ENCODE results near the gene MAPKAP1. TPM values are rescaled to one million over a fixed set of nuclear protein-coding genes. Genes with fewer than 3 reads are reported as not detected.

Gene MAPKAP1
- total RNA-seq, 4 donors from 2014 or later, result 57.6 to 70.2 (median 68.7) TPM

DNA sequence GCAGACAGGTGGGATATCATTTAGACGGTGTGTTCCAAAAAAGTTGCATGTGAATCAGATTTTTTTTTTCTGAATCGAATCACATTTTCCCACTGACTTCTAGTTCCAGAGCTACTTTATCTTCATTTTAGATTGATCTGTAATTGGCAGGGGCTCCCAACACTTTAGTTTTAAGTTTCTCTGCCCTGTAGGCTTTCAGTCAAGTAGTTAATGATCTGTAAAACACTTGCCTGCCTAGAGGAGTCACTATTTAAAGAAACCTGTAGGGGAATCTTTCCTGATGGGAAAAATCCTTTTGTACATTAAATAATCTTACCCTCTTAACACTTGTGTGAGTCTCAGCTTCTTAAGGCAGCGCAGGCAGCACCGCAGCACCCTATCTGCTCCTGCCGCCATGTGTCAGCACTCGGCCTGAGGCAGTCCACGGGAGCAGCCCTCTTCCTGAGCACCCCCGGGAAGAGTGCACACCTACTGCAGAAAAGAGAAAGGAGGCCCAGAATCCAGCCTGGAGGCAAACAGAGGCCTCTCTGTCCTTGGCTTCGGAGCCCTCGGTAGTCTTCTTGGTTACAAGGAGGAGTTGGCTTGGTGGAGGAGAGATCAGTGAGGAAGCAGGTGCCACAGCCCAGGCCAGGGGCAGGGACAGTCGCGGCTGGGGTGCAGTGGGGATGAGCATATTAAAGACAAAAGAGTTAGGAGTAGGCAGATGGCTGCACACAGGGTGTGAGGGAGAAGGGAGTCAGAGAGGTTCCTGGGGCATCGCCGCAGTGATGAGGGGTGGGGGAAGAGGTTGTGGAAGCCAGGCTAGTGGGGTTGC, 236.0 kb downstream of the MAPKAP1 start:
- no peak overlapping the region for H3K27ac ChIP-seq
- H3K4me1 ChIP-seq, result peaks cover 10% of the 10 kb centered on the region
- H3K36me3 ChIP-seq, result peaks cover 27% of the 10 kb centered on the region
- no peak for TF ChIP-seq EP300 (IDR thresholded peaks at IDR 0.05)
- TF ChIP-seq POLR2AphosphoS5 (IDR thresholded peaks at IDR 0.05), result no peak
- TF ChIP-seq POLR2A (IDR thresholded peaks at IDR 0.05), result no peak
- no peak for TF ChIP-seq CTCF (IDR thresholded peaks at IDR 0.05)
- H3K4me3 ChIP-seq, result no peak overlapping the region
- H3K9me3 ChIP-seq, result no peaks in the 10 kb centered on the region
- 93% methylated on average over 14 of the region's 14 CpGs for WGBS
- H3K27me3 ChIP-seq, result no peaks in the 10 kb centered on the region
- no peak for DNase-seq (ENCODE audit: low spot score in 2 of 2)

DNA sequence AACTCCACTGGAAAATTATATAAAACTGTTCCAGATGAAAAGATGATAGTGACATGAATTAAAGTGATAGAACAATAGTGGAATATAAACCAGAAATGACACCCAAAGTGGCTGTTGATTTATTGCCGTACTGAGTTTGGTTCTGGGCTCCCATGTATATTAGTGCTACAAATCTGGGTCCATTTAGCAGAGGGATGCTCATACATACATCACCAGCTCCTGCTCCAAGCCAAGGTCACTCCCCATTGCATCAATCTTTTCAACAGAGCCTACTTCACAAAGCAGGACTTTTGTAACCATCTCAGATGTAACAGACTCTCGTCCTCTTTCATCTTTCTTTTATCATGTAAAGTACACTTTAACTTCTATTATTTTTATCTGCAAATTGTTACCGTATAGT, 236.8 kb downstream of the MAPKAP1 start:
- DNase-seq (ENCODE audit: low spot score in 2 of 2), result no peak
- Histone ChIP-seq H3K4me3 (no peak overlapping the region), H3K4me1 (peaks cover 10% of the 10 kb centered on the region), H3K36me3 (peaks cover 24% of the 10 kb centered on the region), H3K9me3 (no peaks in the 10 kb centered on the region), H3K27ac (no peak overlapping the region), H3K27me3 (no peaks in the 10 kb centered on the region)
- TF ChIP-seq POLR2AphosphoS5 (IDR thresholded peaks at IDR 0.05) (no peak), EP300 (IDR thresholded peaks at IDR 0.05) (no peak)
- WGBS, result 88% methylated on average over 3 of the region's 3 CpGs

GRCh38 chr9:125468646-125469045, 238.4 kb downstream of the MAPKAP1 start:
- Histone ChIP-seq H3K4me1 (peaks cover 4% of the 10 kb centered on the region), H3K27ac (no peak overlapping the region), H3K36me3 (peaks cover 24% of the 10 kb centered on the region), H3K4me3 (no peak overlapping the region), H3K9me3 (no peaks in the 10 kb centered on the region), H3K27me3 (no peaks in the 10 kb centered on the region)
- DNase-seq (ENCODE audit: low spot score in 2 of 2), result no peak
- 88% methylated on average over 8 of the region's 8 CpGs for WGBS
- TF ChIP-seq POLR2AphosphoS5 (IDR thresholded peaks at IDR 0.05) (no peak), POLR2A (IDR thresholded peaks at IDR 0.05) (no peak), CTCF (IDR thresholded peaks at IDR 0.05) (no peak), EP300 (IDR thresholded peaks at IDR 0.05) (no peak)

- DNase-seq (ENCODE audit: low spot score in 2 of 2), result no peak
- no peak for TF ChIP-seq POLR2A (IDR thresholded peaks at IDR 0.05)
- TF ChIP-seq CTCF (IDR thresholded peaks at IDR 0.05), result no peak
- no peak for TF ChIP-seq POLR2AphosphoS5 (IDR thresholded peaks at IDR 0.05)
- 86% methylated on average over 6 of the region's 7 CpGs for WGBS
Measured at GRCh38 chr9:125467116-125467740, 239.8 kb downstream of the MAPKAP1 start.

GRCh38 chr9:125466411-125466810, 240.6 kb downstream of the MAPKAP1 start:
- 87% methylated on average over 5 of the region's 5 CpGs for WGBS
- Histone ChIP-seq H3K4me1 (no peaks in the 10 kb centered on the region), H3K27ac (no peak overlapping the region), H3K27me3 (no peaks in the 10 kb centered on the region), H3K4me3 (no peak overlapping the region), H3K9me3 (no peaks in the 10 kb centered on the region), H3K36me3 (peaks cover 20% of the 10 kb centered on the region)
- no peak for DNase-seq (ENCODE audit: low spot score in 2 of 2)
- TF ChIP-seq EP300 (IDR thresholded peaks at IDR 0.05), result no peak
- no peak for TF ChIP-seq CTCF (IDR thresholded peaks at IDR 0.05)
- no peak for TF ChIP-seq POLR2AphosphoS5 (IDR thresholded peaks at IDR 0.05)
- TF ChIP-seq POLR2A (IDR thresholded peaks at IDR 0.05), result no peak

More at GRCh38 chr9:125467116-125467740, 239.8 kb downstream of the MAPKAP1 start:
- Histone ChIP-seq H3K36me3 (peaks cover 24% of the 10 kb centered on the region), H3K4me1 (no peaks in the 10 kb centered on the region), H3K4me3 (no peak overlapping the region), H3K9me3 (no peaks in the 10 kb centered on the region), H3K27ac (no peak overlapping the region), H3K27me3 (no peaks in the 10 kb centered on the region)

Data from suprapubic skin (tissue), 4 donors.